ENCODE measurements around the gene MYOM1. TPM values are rescaled to one million over a fixed set of nuclear protein-coding genes. Genes with fewer than 3 reads are reported as not detected.
"Not testable (repeated sequence)": the region's sequence is repeated elsewhere in the genome, so short reads cannot be mapped to it uniquely, and the experiment has no call there.

The MYOM1 gene
- total RNA-seq, 2 experiments from 2014 or later = 1.0 to 1.3 TPM

DNA sequence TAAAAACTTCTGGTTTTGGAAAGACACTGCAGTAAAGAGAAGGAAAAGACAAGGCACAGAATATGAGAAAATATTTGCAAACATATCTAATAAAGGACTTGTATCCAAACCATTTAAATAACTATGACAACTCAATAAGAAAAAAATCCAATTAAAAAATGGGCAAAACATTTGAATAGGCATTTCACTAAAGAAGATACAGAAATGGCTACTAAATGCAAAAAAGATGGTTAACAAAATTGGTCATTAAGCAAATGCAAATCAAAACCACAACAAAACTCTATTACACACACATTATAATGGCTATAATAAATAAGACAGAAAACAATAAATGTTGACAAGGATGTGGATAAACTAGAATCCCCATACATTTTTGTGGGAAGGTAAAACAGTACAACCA, 14.5 kb downstream of the MYOM1 start:
- POLR2A ChIA-PET = no interaction called here
- intact Hi-C loops (cut with micrococcal nuclease) = no loop called here
- Mint-ChIP-seq H3K4me3 (no peak overlapping the region), H3K27ac (no peak overlapping the region), H3K36me3 (ENCODE audit: low read depth) (peaks cover 15% of the 10 kb centered on the region), H3K4me1 (ENCODE audit: low read depth) (peaks cover 9% of the 10 kb centered on the region), H3K27me3 (no peaks in the 10 kb centered on the region), H3K9me3 (peaks cover 13% of the 10 kb centered on the region)
- TF ChIP-seq, protein P1, sequence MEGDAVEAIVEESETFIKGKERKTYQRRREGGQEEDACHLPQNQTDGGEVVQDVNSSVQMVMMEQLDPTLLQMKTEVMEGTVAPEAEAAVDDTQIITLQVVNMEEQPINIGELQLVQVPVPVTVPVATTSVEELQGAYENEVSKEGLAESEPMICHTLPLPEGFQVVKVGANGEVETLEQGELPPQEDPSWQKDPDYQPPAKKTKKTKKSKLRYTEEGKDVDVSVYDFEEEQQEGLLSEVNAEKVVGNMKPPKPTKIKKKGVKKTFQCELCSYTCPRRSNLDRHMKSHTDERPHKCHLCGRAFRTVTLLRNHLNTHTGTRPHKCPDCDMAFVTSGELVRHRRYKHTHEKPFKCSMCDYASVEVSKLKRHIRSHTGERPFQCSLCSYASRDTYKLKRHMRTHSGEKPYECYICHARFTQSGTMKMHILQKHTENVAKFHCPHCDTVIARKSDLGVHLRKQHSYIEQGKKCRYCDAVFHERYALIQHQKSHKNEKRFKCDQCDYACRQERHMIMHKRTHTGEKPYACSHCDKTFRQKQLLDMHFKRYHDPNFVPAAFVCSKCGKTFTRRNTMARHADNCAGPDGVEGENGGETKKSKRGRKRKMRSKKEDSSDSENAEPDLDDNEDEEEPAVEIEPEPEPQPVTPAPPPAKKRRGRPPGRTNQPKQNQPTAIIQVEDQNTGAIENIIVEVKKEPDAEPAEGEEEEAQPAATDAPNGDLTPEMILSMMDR (IDR thresholded peaks at IDR 0.05) = no peak
- CTCF ChIA-PET = no interaction called here
- ATAC-seq (no peak), DNase-seq (no peak)

DNA sequence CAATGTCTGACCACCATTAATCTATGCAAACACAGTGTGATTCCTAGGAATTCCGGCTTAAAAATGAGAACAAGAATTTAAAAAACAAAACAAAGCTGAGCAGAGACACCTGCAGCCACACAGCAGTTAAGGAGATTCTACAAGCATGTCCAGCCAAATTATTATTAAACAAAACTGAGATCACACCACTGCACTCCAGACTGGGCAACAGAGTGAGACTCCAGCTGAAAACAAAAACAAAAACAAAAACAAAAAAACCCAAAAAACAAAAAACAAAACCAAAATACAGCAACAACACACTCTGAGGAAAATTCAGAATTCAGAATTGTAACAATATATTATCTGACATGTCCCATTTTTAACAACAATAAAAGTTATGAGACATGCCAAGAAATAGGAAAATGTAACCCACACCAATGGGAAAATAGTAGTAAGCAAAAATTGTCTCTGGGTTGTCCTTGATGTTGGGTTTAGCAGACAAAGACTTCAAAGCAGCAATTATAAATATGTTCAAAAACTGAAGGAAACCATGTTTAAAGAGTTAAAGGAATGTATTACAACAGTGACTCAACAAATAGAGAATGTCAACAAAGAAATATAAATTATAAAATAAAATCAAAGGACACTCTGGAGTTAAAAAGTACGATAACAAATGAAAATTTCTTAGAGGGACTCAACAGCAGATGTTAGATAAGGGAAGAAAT, 19.7 kb downstream of the MYOM1 start:
- Mint-ChIP-seq H3K4me1 (ENCODE audit: low read depth) (no peaks in the 10 kb centered on the region), H3K36me3 (ENCODE audit: low read depth) (peaks cover 10% of the 10 kb centered on the region), H3K4me3 (no peak overlapping the region), H3K27me3 (no peaks in the 10 kb centered on the region), H3K27ac (no peak overlapping the region), H3K9me3 (peaks cover 10% of the 10 kb centered on the region)
- no peak for DNase-seq
- ChIA-PET CTCF (interaction anchor here (1.3 to 1.4 kb wide), 3 partner anchors 21 to 48 kb away, joined by 4 to 5 read pairs (median 4); no protein-coding TSS in a partner anchor), POLR2A (no interaction called here)
- no peak for ATAC-seq
- intact Hi-C loops (cut with micrococcal nuclease) = no loop called here
- TF ChIP-seq, protein P1 (IDR thresholded peaks at IDR 0.05) = no peak

DNA sequence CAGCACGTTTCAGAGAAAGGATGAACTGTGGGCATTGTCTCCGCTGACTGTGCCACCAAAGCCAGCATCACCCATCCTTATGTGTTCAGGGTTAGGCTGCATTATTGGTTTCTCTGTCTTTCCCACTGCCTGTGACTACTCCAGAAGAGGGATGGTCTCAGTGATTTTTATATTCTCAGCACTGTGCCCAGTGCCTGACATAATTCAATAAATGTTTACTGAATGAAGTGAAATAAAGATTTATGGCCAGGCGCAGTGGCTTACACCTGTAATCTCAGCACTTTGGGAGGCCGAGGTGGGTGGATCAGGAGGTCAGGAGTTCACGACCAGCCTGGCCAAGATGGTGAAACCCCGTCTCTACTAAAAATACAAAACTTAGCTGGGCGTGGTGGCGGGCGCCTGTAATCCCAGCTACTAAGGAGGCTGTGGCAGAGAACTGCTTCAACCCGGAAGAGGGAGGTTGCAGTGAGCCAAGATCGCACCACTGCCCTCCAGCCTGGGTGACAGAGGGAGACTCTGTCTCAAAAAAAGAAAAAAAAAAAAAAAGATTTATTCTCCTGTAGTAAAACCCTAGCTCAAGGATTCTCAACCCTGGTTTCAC, 21.4 kb downstream of the MYOM1 start:
- DNase-seq; ATAC-seq; H3K27me3 Mint-ChIP-seq; H3K36me3 Mint-ChIP-seq (ENCODE audit: low read depth); intact Hi-C loops (cut with micrococcal nuclease); H3K4me1 Mint-ChIP-seq (ENCODE audit: low read depth); H3K9me3 Mint-ChIP-seq; H3K27ac Mint-ChIP-seq; H3K4me3 Mint-ChIP-seq: not testable (repeated sequence)
- ChIA-PET CTCF (interaction anchor here (1.4 kb wide), 1 partner anchor 19 kb away, joined by 4 read pairs; no protein-coding TSS in a partner anchor), POLR2A (interaction anchor here (1.2 kb wide), 1 partner anchor 48 kb away, joined by 4 read pairs; no protein-coding TSS in a partner anchor)

DNA sequence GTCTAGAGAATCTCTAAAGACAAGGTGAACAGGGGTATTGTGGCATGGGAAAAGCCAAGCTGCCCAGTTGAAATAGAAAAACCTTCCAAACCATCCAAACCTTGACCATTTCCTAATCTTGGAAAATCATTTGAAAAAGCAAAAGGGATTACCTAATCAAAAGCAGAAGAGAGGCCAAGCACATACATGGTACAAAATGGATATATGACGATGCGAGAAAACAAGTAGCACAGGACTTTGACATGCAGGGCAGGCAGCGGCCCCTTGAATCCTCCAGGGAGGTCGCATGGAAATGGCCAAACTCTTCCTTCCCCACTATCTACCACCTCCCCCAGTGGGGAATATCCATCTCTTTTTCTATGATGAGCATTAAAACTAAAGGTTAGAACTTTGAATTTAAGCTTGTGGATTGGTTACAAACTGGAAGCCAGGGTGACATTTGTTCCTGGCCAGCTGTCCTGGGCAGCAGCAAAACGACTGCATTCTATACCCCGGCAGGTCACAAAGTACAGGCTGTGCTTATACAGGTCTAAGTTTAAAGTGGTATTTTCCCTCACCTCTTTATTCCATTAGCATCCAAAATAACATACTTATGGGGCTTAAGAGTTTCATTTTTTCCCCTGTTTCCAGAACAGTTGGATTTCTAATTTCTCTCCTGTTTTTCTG, 24.7 kb downstream of the MYOM1 start:
- POLR2A ChIA-PET = no interaction called here
- no peaks in the 10 kb centered on the region for H3K4me1 Mint-ChIP-seq (ENCODE audit: low read depth)
- H3K4me3 Mint-ChIP-seq = no peak overlapping the region
- H3K36me3 Mint-ChIP-seq (ENCODE audit: low read depth) = no peaks in the 10 kb centered on the region
- CTCF ChIA-PET = interaction anchor here (1.0 kb wide), 2 partner anchors 43 to 51 kb away, joined by 3 to 4 read pairs; no protein-coding TSS in a partner anchor
- TF ChIP-seq, protein P1 (IDR thresholded peaks at IDR 0.05) = no peak
- intact Hi-C loops (cut with micrococcal nuclease) = no loop called here
- H3K27ac Mint-ChIP-seq = no peak overlapping the region
- DNase-seq = no peak
- no peaks in the 10 kb centered on the region for H3K27me3 Mint-ChIP-seq
- no peaks in the 10 kb centered on the region for H3K9me3 Mint-ChIP-seq
- ATAC-seq = no peak

DNA sequence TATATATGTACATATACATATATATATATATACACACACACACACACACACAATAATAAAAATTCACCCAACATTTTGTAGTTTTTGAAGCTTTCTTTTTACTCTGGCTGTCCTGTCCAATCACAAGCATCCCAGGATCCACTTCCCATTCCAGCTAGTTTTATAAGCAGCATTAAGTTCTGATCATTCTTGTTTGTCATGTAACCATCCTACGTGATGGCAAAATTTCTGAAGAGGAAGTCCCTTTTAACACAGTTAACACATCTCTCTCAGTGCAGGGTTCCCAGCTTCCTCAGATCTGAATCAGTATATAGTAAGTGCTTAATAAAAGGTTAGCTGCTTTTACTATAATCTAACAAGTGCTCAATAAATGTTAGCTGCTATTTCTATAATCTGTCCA, 26.4 kb downstream of the MYOM1 start:
- H3K9me3 Mint-ChIP-seq = no peaks in the 10 kb centered on the region
- no peak overlapping the region for H3K27ac Mint-ChIP-seq
- no peaks in the 10 kb centered on the region for H3K4me1 Mint-ChIP-seq (ENCODE audit: low read depth)
- DNase-seq = no peak
- CTCF ChIA-PET = interaction anchor here (1.4 to 1.9 kb wide), 3 partner anchors 20 to 64 kb away, joined by 3 to 9 read pairs (median 8); no protein-coding TSS in a partner anchor
- no peaks in the 10 kb centered on the region for H3K27me3 Mint-ChIP-seq
- POLR2A ChIA-PET = interaction anchor here (1.1 kb wide), 1 partner anchor 11 kb away, joined by 3 read pairs; no protein-coding TSS in a partner anchor
- no peak for ATAC-seq
- H3K4me3 Mint-ChIP-seq = no peak overlapping the region
- H3K36me3 Mint-ChIP-seq (ENCODE audit: low read depth) = peaks cover 5% of the 10 kb centered on the region
- TF ChIP-seq, protein P1 (IDR thresholded peaks at IDR 0.05) = no peak
- intact Hi-C loops (cut with micrococcal nuclease) = no loop called here
